ENCODE measurements around the gene HLA-DQB1.
A peak's percentile ranks its signal among the peaks of the same experiment; 100 is the strongest.
"Not testable (repeated sequence)": the region's sequence is repeated elsewhere in the genome, so short reads cannot be mapped to it uniquely, and the experiment has no call there.

The HLA-DQB1 gene

GRCh38 chr6:32659856-32660595 lies 6.4 kb downstream of the HLA-DQB1 start:
- no peak for DNase-seq

- DNase-seq: no peak
Observed at GRCh38 chr6:32658268-32658897, 8.1 kb downstream of the HLA-DQB1 start.

DNA sequence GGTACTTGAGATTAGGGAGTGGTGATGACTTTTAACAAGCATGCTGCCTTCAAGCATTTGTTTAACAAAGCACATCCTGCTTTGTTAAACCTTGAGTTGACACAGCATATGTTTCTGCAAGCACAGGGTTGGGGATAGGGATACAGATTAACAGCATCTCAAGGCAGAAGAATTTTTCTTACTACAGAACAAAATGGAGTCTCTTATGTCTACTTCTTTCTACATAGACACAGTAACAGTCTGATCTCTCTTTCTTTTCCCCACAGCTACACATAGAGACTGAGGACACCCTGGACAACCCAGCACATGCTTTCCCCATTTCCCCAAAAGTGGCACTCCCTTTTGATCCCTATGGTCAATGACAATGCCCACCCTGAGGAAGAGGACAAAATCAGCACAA lies 8.6 kb downstream of the HLA-DQB1 start:
- DNase-seq: not testable (repeated sequence)

DNA sequence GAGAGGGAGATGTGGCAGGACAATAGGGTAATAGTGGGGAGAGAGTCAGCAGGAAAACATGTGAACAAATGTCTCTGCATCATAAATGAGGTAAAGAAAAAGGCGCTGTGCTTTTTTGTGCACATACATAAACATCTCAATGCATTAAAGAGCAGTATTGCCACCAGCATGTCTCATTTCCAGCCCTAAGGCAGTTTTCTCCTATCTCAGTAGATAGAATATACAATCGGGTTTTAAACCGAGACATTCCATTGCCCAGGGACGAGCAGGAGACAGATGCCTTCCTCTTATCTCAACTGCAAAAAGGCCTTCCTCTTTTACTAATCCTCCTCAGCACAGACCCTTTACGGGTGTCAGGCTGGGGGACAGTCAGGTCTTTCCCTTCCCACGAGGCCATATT lies 9.1 kb downstream of the HLA-DQB1 start:
- DNase-seq: not testable (repeated sequence)

DNA sequence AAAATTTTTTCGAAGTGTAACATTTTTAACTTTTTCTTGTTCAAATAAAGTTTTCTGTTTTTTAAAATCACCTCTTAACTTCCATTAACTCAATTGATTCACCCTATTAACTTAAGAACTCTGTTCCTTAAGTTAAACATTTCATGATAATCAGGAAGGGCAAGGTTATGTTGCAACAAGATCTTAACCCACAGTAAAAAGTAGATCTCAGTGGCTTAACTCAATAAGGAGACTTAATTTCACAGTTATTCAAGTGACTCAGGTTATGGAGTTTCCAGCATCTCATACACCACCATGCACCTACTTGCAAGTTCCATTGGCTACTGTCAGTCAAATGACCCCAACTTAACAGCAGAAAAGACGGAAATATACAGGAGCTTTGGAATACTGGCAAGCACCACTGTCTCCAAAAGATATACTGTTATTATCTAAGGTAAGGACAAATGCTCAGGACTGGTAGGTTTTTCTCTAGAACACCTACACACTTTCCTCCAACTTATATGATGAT lies 11.2 kb downstream of the HLA-DQB1 start:
- DNase-seq: no peak

DNA sequence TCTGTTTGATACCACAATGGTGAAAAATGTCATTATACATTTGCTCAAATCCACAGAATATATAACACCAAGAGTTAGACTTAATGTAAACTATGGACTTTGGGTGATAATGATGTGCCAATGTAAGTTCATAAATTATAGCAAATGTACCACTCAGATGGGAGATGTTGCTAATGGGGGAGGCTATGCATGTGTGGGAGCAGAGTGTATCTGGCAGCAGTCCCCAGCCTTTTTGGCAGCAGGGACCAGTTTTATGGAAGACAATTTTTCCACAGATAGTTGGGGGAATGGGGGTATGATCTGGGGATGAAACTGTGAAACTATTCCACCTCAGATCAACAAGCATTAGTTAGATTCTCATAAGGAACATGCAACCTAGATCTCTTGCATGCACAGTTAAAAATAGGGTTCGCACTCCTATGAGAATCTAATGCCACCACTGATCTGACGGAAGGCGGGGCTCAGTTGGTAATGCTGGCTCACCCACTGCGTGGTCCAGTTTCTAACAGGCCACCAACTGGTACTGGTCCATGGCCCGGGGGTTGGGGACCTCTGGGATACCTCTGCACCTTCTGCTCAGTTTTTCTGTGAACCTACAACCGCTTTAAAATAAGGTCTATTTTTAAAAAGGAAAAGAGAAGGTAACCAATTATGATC lies 21.3 kb downstream of the HLA-DQB1 start:
- DNase-seq: no peak

- no peak for DNase-seq
Observed at GRCh38 chr6:32643904-32644303, 22.6 kb downstream of the HLA-DQB1 start.

- DNase-seq: no peak
Observed at GRCh38 chr6:32642720-32643106, 23.7 kb downstream of the HLA-DQB1 start.

DNA sequence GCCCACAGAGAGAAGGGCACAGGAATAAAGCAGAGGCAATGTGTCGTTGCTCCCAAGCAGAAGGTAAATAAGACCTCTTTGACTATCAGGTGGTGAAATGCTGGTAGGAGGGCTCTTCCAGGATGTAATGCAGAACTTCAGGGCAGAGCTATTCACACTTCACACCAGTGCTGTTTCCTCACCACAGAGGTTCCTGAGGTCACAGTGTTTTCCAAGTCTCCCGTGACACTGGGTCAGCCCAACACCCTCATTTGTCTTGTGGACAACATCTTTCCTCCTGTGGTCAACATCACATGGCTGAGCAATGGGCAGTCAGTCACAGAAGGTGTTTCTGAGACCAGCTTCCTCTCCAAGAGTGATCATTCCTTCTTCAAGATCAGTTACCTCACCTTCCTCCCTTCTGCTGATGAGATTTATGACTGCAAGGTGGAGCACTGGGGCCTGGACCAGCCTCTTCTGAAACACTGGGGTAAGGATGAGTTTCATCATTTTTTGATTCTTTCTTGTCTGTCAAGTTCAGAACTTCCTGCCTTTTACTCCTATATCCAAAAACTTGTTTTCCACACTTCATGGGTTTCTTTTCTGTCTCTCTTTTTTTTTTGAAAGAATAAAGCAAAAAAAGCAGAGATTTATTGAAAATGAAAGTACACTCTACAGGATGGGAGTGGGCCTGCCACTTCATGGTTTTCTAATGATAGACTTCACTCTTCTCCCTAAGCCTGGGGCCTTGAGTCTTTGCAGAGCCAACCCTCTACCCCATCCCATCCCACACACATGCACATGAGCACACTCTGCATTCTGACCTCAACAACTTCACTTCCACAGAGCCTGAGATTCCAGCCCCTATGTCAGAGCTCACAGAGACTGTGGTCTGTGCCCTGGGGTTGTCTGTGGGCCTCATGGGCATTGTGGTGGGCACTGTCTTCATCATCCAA lies 24.4 kb downstream of the HLA-DQB1 start:
- DNase-seq: not testable (repeated sequence)

GRCh38 chr6:32641122-32641521 lies 25.3 kb downstream of the HLA-DQB1 start:
- no peak for DNase-seq

DNA sequence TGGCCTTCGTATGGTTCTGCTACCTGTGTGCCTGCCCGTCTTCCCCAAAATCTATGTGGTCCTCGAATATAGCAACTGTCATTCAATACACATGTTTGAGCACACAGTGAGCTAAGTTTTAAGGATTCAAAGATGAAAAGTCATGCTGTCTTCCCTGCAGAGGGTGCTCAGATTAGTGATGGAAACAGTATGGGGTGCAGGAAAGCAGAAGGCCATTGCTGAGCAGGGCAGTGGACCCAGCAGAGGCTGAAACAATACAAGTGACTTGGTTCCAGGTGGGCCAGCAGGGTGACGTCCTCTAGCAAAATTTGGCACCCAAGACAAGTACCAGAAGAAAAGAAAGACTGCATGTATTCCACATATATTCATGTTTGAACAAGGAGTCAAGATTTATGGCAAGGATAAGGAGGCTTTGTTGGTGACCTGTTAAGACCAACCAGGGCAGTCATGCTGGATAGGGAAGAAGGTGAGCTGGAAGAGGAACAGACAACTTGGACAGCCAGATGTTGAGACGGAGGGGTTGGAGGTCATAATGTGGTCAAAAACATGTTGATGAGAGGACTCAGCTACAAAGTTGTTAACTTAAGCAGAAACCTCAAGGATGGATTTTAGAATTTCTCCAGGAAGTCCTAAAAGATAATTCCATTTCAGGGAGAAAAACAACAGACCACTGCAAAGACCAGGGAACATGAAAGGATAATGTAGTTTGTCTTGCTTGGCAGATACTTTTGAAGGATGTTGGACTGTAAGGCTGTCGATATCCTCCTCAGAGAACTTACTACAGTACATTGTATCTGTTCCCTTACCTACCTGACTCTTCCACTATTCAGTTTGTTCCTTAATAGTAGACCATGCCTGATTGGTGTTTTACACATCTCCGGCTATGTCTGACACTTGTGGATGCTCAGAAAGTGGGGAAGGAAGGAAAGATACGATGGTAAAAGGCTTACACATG lies 26.7 kb downstream of the HLA-DQB1 start:
- no peak for DNase-seq

DNA sequence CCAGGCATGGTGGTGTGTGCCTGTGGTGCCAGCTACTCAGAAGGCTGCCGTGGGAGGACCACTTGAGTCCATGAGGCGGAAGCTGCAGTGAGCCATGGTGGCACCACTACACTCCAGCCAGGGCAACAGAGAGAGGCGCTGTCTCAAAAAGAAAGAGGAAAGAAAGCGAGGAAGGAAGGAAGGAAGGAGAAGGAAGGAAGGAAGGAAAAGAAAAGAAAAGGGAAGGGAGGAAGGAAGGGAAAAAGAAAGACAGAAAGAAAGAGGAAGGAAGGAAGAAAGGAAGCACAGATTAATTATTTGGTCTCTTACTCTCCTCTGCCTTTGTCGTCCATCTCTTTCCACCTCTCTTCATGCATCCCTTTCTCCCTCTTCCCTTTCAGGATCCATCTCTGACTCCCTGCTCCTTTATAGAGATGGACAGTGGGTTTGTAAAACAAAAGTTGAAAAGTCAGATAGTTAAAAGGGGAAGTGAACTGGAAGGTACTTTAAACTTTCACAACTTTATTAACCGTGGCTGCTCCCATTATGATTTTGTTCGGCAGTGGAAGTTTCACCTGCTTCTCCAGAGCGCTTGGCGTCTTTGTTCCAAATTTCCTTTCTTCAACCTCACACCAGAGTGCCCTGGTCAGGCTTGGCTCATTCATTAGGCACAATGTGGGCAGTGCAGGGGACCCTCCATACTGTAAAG lies 27.8 kb downstream of the HLA-DQB1 start:
- no peak for DNase-seq

GRCh38 chr6:32637883-32638282 lies 28.6 kb downstream of the HLA-DQB1 start:
- DNase-seq: no peak

DNA sequence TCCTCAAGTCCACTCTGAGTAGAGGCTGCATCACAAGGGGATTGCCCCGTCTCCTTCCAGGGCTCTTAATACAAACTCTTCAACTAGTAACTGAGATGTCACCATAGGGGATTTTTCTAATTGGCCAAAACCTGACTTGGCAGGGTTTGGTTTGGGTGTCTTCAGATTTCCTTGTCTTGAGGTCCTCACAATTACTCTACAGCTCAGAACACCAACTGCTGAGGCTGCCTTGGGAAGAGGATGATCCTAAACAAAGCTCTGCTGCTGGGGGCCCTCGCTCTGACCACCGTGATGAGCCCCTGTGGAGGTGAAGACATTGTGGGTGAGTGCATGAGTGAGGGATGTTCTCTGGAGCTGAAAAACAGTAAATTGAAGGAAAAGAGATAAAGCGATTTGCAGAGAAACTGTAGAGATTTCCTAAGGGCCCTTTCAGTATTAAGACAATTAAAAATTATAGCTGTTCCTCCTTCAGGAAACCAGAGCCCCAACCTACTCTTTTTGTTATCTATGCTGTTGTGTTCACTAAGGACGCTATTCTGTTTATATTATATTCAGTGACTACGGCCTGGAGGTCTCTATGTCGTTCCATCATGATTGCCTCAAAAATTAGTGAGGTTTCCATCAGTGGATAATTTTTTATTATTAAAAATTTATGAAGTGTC lies 29.1 kb downstream of the HLA-DQB1 start, which contains the start of gene HLA-DQA1:
Gene HLA-DQA1, plus strand, starts transcription at position 188 of the 662 bp plus-strand sequence. Its CDS starts 53 bp downstream, at position 241.
- DNase-seq: no peak

- DNase-seq: no peak
Observed at GRCh38 chr6:32635526-32636123, 30.8 kb downstream of the HLA-DQB1 start.

DNA sequence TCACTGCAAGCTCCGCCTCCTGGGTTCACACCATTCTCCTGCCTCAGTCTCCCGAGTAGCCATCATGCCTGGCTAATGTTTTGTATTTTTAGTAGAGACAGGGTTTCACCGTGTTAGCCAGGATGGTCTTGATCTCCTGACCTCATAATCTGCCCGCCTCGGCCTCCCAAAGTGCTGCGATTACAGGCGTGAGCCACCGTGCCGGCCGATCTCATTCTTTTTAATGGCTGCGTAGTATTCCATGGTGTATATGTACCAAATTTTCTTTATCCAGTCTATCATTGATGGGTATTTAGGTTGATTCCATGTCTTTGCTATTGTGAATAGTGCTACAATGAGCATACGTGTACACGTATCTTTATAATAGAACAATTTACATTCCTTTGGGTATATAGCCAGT lies 36.7 kb downstream of the HLA-DQB1 start:
- DNase-seq: not testable (repeated sequence)

DNA sequence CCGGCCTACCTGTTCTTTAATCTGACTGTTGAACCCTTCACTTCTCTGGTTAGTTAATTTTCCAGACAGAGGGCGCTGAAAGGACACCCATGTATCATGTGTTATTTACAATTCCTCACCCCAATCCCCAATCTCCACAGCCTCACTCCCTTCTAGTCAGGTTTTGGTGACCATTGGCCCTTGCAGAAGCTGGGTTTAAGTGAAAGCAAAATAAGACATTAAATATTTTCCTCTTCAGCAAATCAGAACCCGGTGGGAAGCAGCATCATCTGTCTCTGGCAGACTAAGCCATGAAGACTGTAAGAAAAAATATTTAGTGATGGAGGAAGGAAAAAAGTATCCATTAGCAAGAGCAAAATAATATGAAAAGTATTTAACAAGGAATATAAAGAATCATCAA lies 38.6 kb downstream of the HLA-DQB1 start:
- peak; percentile 37 for DNase-seq

DNA sequence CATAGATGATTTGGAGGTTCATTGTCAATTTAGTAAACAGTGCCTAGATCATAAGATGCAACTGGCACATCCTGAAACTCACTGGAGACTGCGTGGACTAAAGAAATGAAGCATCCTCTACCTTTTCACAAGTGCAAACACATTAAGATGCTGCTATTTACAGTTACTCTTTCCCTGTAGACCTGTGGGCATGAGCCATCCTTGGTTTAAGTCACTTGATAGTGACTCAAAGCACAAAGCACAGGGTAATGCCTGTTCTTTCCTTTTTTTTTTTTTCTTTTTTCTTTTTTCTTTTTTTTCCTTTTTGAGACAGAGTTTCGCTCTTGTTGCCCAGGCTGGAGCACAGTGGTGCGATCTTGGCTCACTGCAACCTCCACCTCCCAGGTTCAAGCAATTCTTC lies 39.2 kb downstream of the HLA-DQB1 start:
- DNase-seq: no peak

- no peak for DNase-seq
Observed at GRCh38 chr6:32625137-32625536, 41.3 kb downstream of the HLA-DQB1 start.

- DNase-seq: no peak
Observed at GRCh38 chr6:32624565-32624964, 41.9 kb downstream of the HLA-DQB1 start.
